Endothelial cell of umbilical vein (primary cell): Measurements from ENCODE around the gene ADAP1. TPM values are rescaled to one million over a fixed set of nuclear protein-coding genes. Genes with fewer than 3 reads are reported as not detected.

Experiments
- BruUV-seq: library from RNA; stranded (reverse); fragments of 400-500 nt; replicated peaks from 2 replicates; lab custom pipeline; 2021; lab: Mats Ljungman, UMichigan
- CTCF ChIA-PET: fragments of 300-600, 350-600 bp; sonication (Branson Sonifier 250); formaldehyde crosslinking; loops from one replicate; lab custom pipeline; 2021; ENCODE audit warnings: antibody characterized with exemption, inconsistent platforms; lab: Charles Lee
- POLR2A ChIA-PET: fragments of 300-600, 350-600 bp; sonication (Branson Sonifier 250); formaldehyde crosslinking; loops from one replicate; lab custom pipeline; 2021; ENCODE audit warnings: antibody characterized with exemption, inconsistent platforms; lab: Charles Lee
- DNase-seq: peaks from one replicate; pipeline ENCODE4 v3.0.0-alpha.2; 2011; ENCODE audit warnings: low read depth, low spot score
- FAIRE-seq: peaks from 2 replicates; lab custom pipeline; 2011; peaks lifted over from hg19 to GRCh38; lab: Jason Lieb, UNC
- H2AFZ ChIP-seq: 2 replicates; pipeline ENCODE4 v1.6.0; 2012; ENCODE audit warnings: low read depth, low read length, control low read depth, inconsistent platforms
- H3K27ac ChIP-seq: 2 replicates; pipeline ENCODE4 v1.5.1; 2011; ENCODE audit warnings: low read depth, mild to moderate bottlenecking, control low read depth, low read length, moderate library complexity; ENCODE audit not compliant: insufficient read depth
- H3K27me3 ChIP-seq, 2 experiments: 2 replicates each; pipeline versions ENCODE4 v1.6.0 to v1.6.1; 2011; ENCODE audit warnings: low read length in 2 of 2, mixed read lengths in 1 of 2; ENCODE audit not compliant: control insufficient read depth in 2 of 2, insufficient read depth in 2 of 2
- H3K36me3 ChIP-seq, 2 experiments: 2 replicates in 1 of 2; 3 replicates in 1 of 2; pipeline ENCODE4 v1.5.1; 2011; ENCODE audit warnings: low read length in 2 of 2, mild to moderate bottlenecking in 1 of 2, moderate library complexity in 1 of 2; ENCODE audit not compliant: control insufficient read depth in 2 of 2, insufficient read depth in 2 of 2; ENCODE audit errors: extremely low read depth in 1 of 2
- H3K4me1 ChIP-seq: 3 replicates; pipeline ENCODE4 v1.5.1; 2011; ENCODE audit warnings: mild to moderate bottlenecking, low read length; ENCODE audit not compliant: control insufficient read depth, insufficient read depth; ENCODE audit errors: extremely low read depth
- H3K4me2 ChIP-seq: 2 replicates; pipeline ENCODE4 v1.6.1; 2011; ENCODE audit warnings: low read length, control low read depth, mixed read lengths; ENCODE audit not compliant: insufficient read depth
- H3K4me3 ChIP-seq, 3 experiments: fragments of 200-600 bp in 1 of 3; sonication (generic), shearing (Covaris generic) in 1 of 3; replicated peaks in 1 of 3; 2 replicates each; pipeline ENCODE4 v1.5.1; 2011 to 2016; ENCODE audit warnings: control low read depth in 3 of 3, low read length in 3 of 3, mild to moderate bottlenecking in 2 of 3, inconsistent platforms in 1 of 3, low read depth in 1 of 3, moderate library complexity in 1 of 3; ENCODE audit not compliant: insufficient read depth in 1 of 3
- H3K79me2 ChIP-seq: 2 replicates; pipeline ENCODE4 v1.6.0; 2012; ENCODE audit warnings: low read length, inconsistent platforms; ENCODE audit not compliant: control insufficient read depth, insufficient read depth
- H3K9ac ChIP-seq: replicated peaks from 2 replicates; pipeline ENCODE3; 2011; ENCODE audit warnings: low read length, control low read depth; ENCODE audit not compliant: insufficient read depth; ENCODE audit errors: extremely low read depth
- H3K9me1 ChIP-seq: replicated peaks from 3 replicates; pipeline ENCODE4 v1.6.0; 2011; ENCODE audit warnings: mild to moderate bottlenecking, low read length; ENCODE audit not compliant: control insufficient read depth, insufficient read depth; ENCODE audit errors: extremely low read depth
- H3K9me3 ChIP-seq: replicated peaks from 2 replicates; pipeline ENCODE4 v1.5.1; 2012; ENCODE audit warnings: low read length, inconsistent platforms; ENCODE audit not compliant: control insufficient read depth, insufficient read depth
- H4K20me1 ChIP-seq: replicated peaks from 2 replicates; pipeline ENCODE3; 2011; ENCODE audit warnings: mild to moderate bottlenecking, low read length; ENCODE audit not compliant: control insufficient read depth, insufficient read depth; ENCODE audit errors: extremely low read depth
- CTCF ChIP-seq, 2 donors: IDR thresholded peaks; 1 replicate in 1 of 2; 2 replicates in 1 of 2; pipeline ENCODE4 v1.5.1; 2011; ENCODE audit warnings: low read length in 2 of 2, mild to moderate bottlenecking in 2 of 2, moderate library complexity in 2 of 2, control low read depth in 1 of 2, inconsistent platforms in 1 of 2, low read depth in 1 of 2; ENCODE audit not compliant: insufficient read depth in 1 of 2; ENCODE audit errors: extremely low read depth in 1 of 2
- EZH2 ChIP-seq: IDR thresholded peaks from 2 replicates; pipeline ENCODE4 v1.6.1; 2012; ENCODE audit warnings: borderline replicate concordance, low read depth, mild to moderate bottlenecking, moderate library complexity, low read length, inconsistent platforms; ENCODE audit not compliant: severe bottlenecking
- FOS ChIP-seq: IDR thresholded peaks from 2 replicates; pipeline ENCODE4 v1.6.1; 2011; ENCODE audit warnings: mild to moderate bottlenecking, low read length, moderate library complexity, borderline replicate concordance; ENCODE audit not compliant: insufficient read depth
- GATA2 ChIP-seq: IDR thresholded peaks from 2 replicates; pipeline ENCODE4 v1.7.0; 2011; ENCODE audit warnings: low read depth, mild to moderate bottlenecking, moderate library complexity, mixed read lengths, low read length; ENCODE audit not compliant: insufficient read length, insufficient read depth
- JUN ChIP-seq: IDR thresholded peaks from 2 replicates; pipeline ENCODE4 v1.6.1; 2011; ENCODE audit warnings: borderline replicate concordance, low read depth; ENCODE audit not compliant: insufficient read length, insufficient read depth
- MAX ChIP-seq: IDR thresholded peaks from 2 replicates; pipeline ENCODE4 v1.6.1; 2011; ENCODE audit not compliant: insufficient read depth, insufficient read length
- MYC ChIP-seq: IDR thresholded peaks from one replicate; pipeline ENCODE4 v1.6.1; 2011; ENCODE audit warnings: mild to moderate bottlenecking, low read depth, low read length
- POLR2A ChIP-seq: IDR thresholded peaks from 2 replicates; pipeline ENCODE4 v1.6.1; 2012; ENCODE audit warnings: low read depth, mild to moderate bottlenecking, control low read depth, low read length
- POLR2AphosphoS5 ChIP-seq: IDR thresholded peaks from 2 replicates; pipeline ENCODE4 v1.6.1; 2012; ENCODE audit warnings: low read depth, mild to moderate bottlenecking, control low read depth, low read length, moderate library complexity; ENCODE audit not compliant: insufficient read depth
- dilution Hi-C: fragments of 300-500 bp; cut with MboI; formaldehyde crosslinking; loops from one replicate; pipeline ENCODE4 v1.15.0; 2019; ENCODE audit warnings: low sequenced_read_pairs; ENCODE audit not compliant: extremely low pct_ligation_motif_present
- intact Hi-C: fragments of 100-400 bp; cut with micrococcal nuclease; formaldehyde crosslinking; loops from one replicate; pipeline ENCODE4 v1.10.0; 2022
- polyA plus RNA-seq, 4 experiments: library from polyadenylated mRNA; depleted of rRNA in 3 of 4; stranded (reverse) in 3 of 4; unstranded in 1 of 4; fragments of >200 nt; gene quantifications; 2 replicates each; pipeline versions ENCODE4 v1.2.1 to v1.2.3, GENCODE V29; 2011 to 2012; ENCODE audit warnings: missing spikeins in 1 of 4
- total RNA-seq: library from RNA; stranded (reverse); gene quantifications from 2 replicates; pipeline ENCODE4 v1.2.3, GENCODE V29; 2021

ADAP1 gene
- total and polyA plus RNA-seq, 2 donors (not counting 3 experiments of a cell fraction or from before 2014, with no cell fraction given): 0.49 to 0.58 TPM

- Histone ChIP-seq H2AFZ (no peak overlapping the region), H3K4me1 (peaks cover 10% of the 10 kb centered on the region), H3K27me3 (no peaks in the 10 kb centered on the region), H3K9me1 (no peaks in the 10 kb centered on the region), H3K4me3 (no peak overlapping the region), H3K4me2 (peak overlapping the region; percentile 8), H4K20me1 (no peaks in the 10 kb centered on the region), H3K9me3 (no peaks in the 10 kb centered on the region), H3K27ac (peak overlapping the region; percentile 78), H3K36me3 (peaks cover 1 to 2% of the 10 kb centered on the region in 2 experiments), H3K79me2 (no peaks in the 10 kb centered on the region), H3K9ac (peak overlapping the region; percentile 33)
- DNase-seq (peak; percentile 92), FAIRE-seq (peak; percentile 100)
- TF ChIP-seq MYC: no peak
- peak; percentile 85 for TF ChIP-seq MAX
- no peak for TF ChIP-seq CTCF (IDR thresholded peaks at IDR 0.05; ENCODE audit: extremely low read depth in 1 of 2, insufficient read depth in 1 of 2, low read depth in 1 of 2, low read length in 2 of 2)
- no peak for TF ChIP-seq GATA2
- peak; percentile 31 for TF ChIP-seq JUN
- TF ChIP-seq POLR2AphosphoS5: peak; percentile 38
- TF ChIP-seq FOS: no peak
- TF ChIP-seq POLR2A: no peak
- no peak for TF ChIP-seq EZH2
- ChIA-PET POLR2A (no interaction called here), CTCF (interaction anchor here (0.6 to 1.2 kb wide), 4 partner anchors 21 to 81 kb away, joined by 3 to 5 read pairs (median 4); no protein-coding TSS in a partner anchor)
- dilution Hi-C loops (no loop called here), intact Hi-C loops (loop anchor here (2.0 kb wide), 1 partner anchor 54 kb away; no protein-coding TSS in a partner anchor)
- no TSS peak for BruUV-seq
Measured at GRCh38 chr7:867001-867405, 87.5 kb downstream of the ADAP1 start.
